GM11168 (cell line): ENCODE data around the gene FBXO42.

ENCODE experiments used
- in situ Hi-C: fragments of 300-500 bp; cut with MboI; formaldehyde crosslinking; loops from one replicate; pipeline ENCODE4 v1.12.0; 2022; ENCODE audit warnings: low sequenced_read_pairs; ENCODE audit not compliant: unreplicated experiment

The FBXO42 gene

GRCh38 chr1:16351994-16352841 is at the start of gene FBXO42:
Gene FBXO42, minus strand, starts transcription at chr1:16352480. Its CDS starts 37,062 bp downstream, at chr1:16315418.
- in situ Hi-C loops = loop anchor here (25.0 kb wide), 1 partner anchor 265 kb away; no protein-coding TSS in a partner anchor

GRCh38 chr1:16398371-16398953 is 46.2 kb upstream of the FBXO42 start:
- in situ Hi-C loops = no loop called here

GRCh38 chr1:16397120-16397519 is 44.8 kb upstream of the FBXO42 start:
- in situ Hi-C loops = no loop called here

- in situ Hi-C loops = no loop called here
Measured at GRCh38 chr1:16396591-16396990, 44.3 kb upstream of the FBXO42 start.

- in situ Hi-C loops = no loop called here
Measured at GRCh38 chr1:16394977-16395376, 42.7 kb upstream of the FBXO42 start.

GRCh38 chr1:16393570-16394521 is 41.6 kb upstream of the FBXO42 start:
- in situ Hi-C loops = no loop called here

GRCh38 chr1:16392740-16393569 is 40.7 kb upstream of the FBXO42 start:
- in situ Hi-C loops = no loop called here

GRCh38 chr1:16391411-16391810 is 39.1 kb upstream of the FBXO42 start:
- in situ Hi-C loops = no loop called here

GRCh38 chr1:16387201-16388188 is 35.2 kb upstream of the FBXO42 start:
- in situ Hi-C loops = no loop called here

GRCh38 chr1:16386454-16387113 is 34.3 kb upstream of the FBXO42 start:
- in situ Hi-C loops = no loop called here

GRCh38 chr1:16385659-16386453 is 33.6 kb upstream of the FBXO42 start:
- in situ Hi-C loops = no loop called here

GRCh38 chr1:16383888-16384287 is 31.6 kb upstream of the FBXO42 start:
- in situ Hi-C loops = no loop called here

GRCh38 chr1:16380868-16381267 is 28.6 kb upstream of the FBXO42 start:
- in situ Hi-C loops = no loop called here

GRCh38 chr1:16378443-16378842 is 26.2 kb upstream of the FBXO42 start:
- in situ Hi-C loops = no loop called here

GRCh38 chr1:16376971-16377370 is 24.7 kb upstream of the FBXO42 start:
- in situ Hi-C loops = no loop called here

- in situ Hi-C loops = no loop called here
Measured at GRCh38 chr1:16375521-16376340, 23.5 kb upstream of the FBXO42 start.
